ENCODE data around the gene NRF1.
"Not testable (repeated sequence)": the region's sequence is repeated elsewhere in the genome, so short reads cannot be mapped to it uniquely, and the experiment has no call there.

The NRF1 gene

GRCh38 chr7:129652914-129653313, 41.4 kb downstream of the NRF1 start:
- Histone ChIP-seq H3K27me3 (replicated peaks; ENCODE audit: insufficient read depth, low read length) (no peaks in the 10 kb centered on the region), H3F3A (ENCODE audit: insufficient read depth, low read length) (no peaks in the 10 kb centered on the region), H3K27ac (ENCODE audit: low read length) (no peak overlapping the region), H2AFZ (ENCODE audit: low read length) (no peak overlapping the region), H3K9me2 (replicated peaks; ENCODE audit: insufficient read depth, low read length) (no peaks in the 10 kb centered on the region), H3K36me3 (replicated peaks; ENCODE audit: insufficient read depth, low read length) (no peaks in the 10 kb centered on the region), H3K4me2 (ENCODE audit: low read depth, low read length) (no peak overlapping the region), H3K9me3 (replicated peaks; ENCODE audit: insufficient read depth, low read length) (no peaks in the 10 kb centered on the region), H3K79me2 (ENCODE audit: low read length) (0 out of 2 replicates have a peak, but pooled peaks cover 4% of the 10 kb centered on the region), H3K4me3 (ENCODE audit: low read length) (no peak overlapping the region), H3K4me1 (ENCODE audit: low read length) (no peaks in the 10 kb centered on the region), H4K20me1 (ENCODE audit: insufficient read depth, low read length) (no peaks in the 10 kb centered on the region; the same call in 1 of the 2 replicates), H3K9ac (ENCODE audit: low read length) (no peak overlapping the region)
- TF ChIP-seq EZH2 (optimal IDR thresholded peaks at IDR 0.05; ENCODE audit: low read depth, low read length) (no peak), CTCF (IDR thresholded peaks at IDR 0.05; ENCODE audit: low read length) (no peak), EZH2phosphoT487 (IDR thresholded peaks at IDR 0.05; ENCODE audit: low read length) (no peak)
- DNase-seq, result peak; percentile 23

- no peak for DNase-seq
- no peaks in the 10 kb centered on the region for H3F3A ChIP-seq (ENCODE audit: insufficient read depth, low read length)
- no peaks in the 10 kb centered on the region for H3K27me3 ChIP-seq (replicated peaks; ENCODE audit: insufficient read depth, low read length)
- no peaks in the 10 kb centered on the region for H3K9me3 ChIP-seq (replicated peaks; ENCODE audit: insufficient read depth, low read length)
- no peak overlapping the region for H3K27ac ChIP-seq (ENCODE audit: low read length)
- H3K9ac ChIP-seq (ENCODE audit: low read length), result no peak overlapping the region
- no peak for TF ChIP-seq EZH2 (optimal IDR thresholded peaks at IDR 0.05; ENCODE audit: low read depth, low read length)
- TF ChIP-seq EZH2phosphoT487 (IDR thresholded peaks at IDR 0.05; ENCODE audit: low read length), result no peak
- no peak for TF ChIP-seq CTCF (IDR thresholded peaks at IDR 0.05; ENCODE audit: low read length)
- H3K4me1 ChIP-seq (ENCODE audit: low read length), result no peaks in the 10 kb centered on the region
- H3K4me3 ChIP-seq (ENCODE audit: low read length), result no peak overlapping the region
- peaks cover 4% of the 10 kb centered on the region for H3K36me3 ChIP-seq (replicated peaks; ENCODE audit: insufficient read depth, low read length)
- no peaks in the 10 kb centered on the region for H3K9me2 ChIP-seq (replicated peaks; ENCODE audit: insufficient read depth, low read length)
- H3K4me2 ChIP-seq (ENCODE audit: low read depth, low read length), result no peak overlapping the region
- no peak overlapping the region for H2AFZ ChIP-seq (ENCODE audit: low read length)
- 0 out of 2 replicates have a peak, but pooled peaks cover 4% of the 10 kb centered on the region for H3K79me2 ChIP-seq (ENCODE audit: low read length)
- no peaks in the 10 kb centered on the region; the same call in 1 of the 2 replicates for H4K20me1 ChIP-seq (ENCODE audit: insufficient read depth, low read length)
Observed at GRCh38 chr7:129655811-129656210, 44.3 kb downstream of the NRF1 start.

- TF ChIP-seq EZH2phosphoT487 (IDR thresholded peaks at IDR 0.05; ENCODE audit: low read length), result no peak
- TF ChIP-seq EZH2 (optimal IDR thresholded peaks at IDR 0.05; ENCODE audit: low read depth, low read length), result no peak
- no peak for TF ChIP-seq CTCF (IDR thresholded peaks at IDR 0.05; ENCODE audit: low read length)
- no peak overlapping the region for H2AFZ ChIP-seq (ENCODE audit: low read length)
- no peaks in the 10 kb centered on the region; the same call in 1 of the 2 replicates for H4K20me1 ChIP-seq (ENCODE audit: insufficient read depth, low read length)
- no peak overlapping the region for H3K27ac ChIP-seq (ENCODE audit: low read length)
- H3K36me3 ChIP-seq (replicated peaks; ENCODE audit: insufficient read depth, low read length), result peaks cover 6% of the 10 kb centered on the region
- no peak for DNase-seq
- H3K27me3 ChIP-seq (replicated peaks; ENCODE audit: insufficient read depth, low read length), result no peaks in the 10 kb centered on the region
- H3K4me3 ChIP-seq (ENCODE audit: low read length), result no peak overlapping the region
- H3K9me3 ChIP-seq (replicated peaks; ENCODE audit: insufficient read depth, low read length), result no peaks in the 10 kb centered on the region
- no peaks in the 10 kb centered on the region for H3K4me1 ChIP-seq (ENCODE audit: low read length)
- H3K9ac ChIP-seq (ENCODE audit: low read length), result no peak overlapping the region
- 0 out of 2 replicates have a peak, but pooled peaks cover 4% of the 10 kb centered on the region for H3K79me2 ChIP-seq (ENCODE audit: low read length)
- H3K4me2 ChIP-seq (ENCODE audit: low read depth, low read length), result no peak overlapping the region
- H3F3A ChIP-seq (ENCODE audit: insufficient read depth, low read length), result no peaks in the 10 kb centered on the region
- no peaks in the 10 kb centered on the region for H3K9me2 ChIP-seq (replicated peaks; ENCODE audit: insufficient read depth, low read length)
Observed at GRCh38 chr7:129657363-129657762, 45.8 kb downstream of the NRF1 start.

GRCh38 chr7:129659907-129660306, 48.4 kb downstream of the NRF1 start:
- H4K20me1 ChIP-seq (ENCODE audit: insufficient read depth, low read length); H3K9ac ChIP-seq (ENCODE audit: low read length); H3K4me2 ChIP-seq (ENCODE audit: low read depth, low read length); H3K27me3 ChIP-seq (replicated peaks; ENCODE audit: insufficient read depth, low read length); H3K4me1 ChIP-seq (ENCODE audit: low read length); H3K36me3 ChIP-seq (replicated peaks; ENCODE audit: insufficient read depth, low read length); DNase-seq; H3K4me3 ChIP-seq (ENCODE audit: low read length); H3K9me2 ChIP-seq (replicated peaks; ENCODE audit: insufficient read depth, low read length); H3K79me2 ChIP-seq (ENCODE audit: low read length); H3K9me3 ChIP-seq (replicated peaks; ENCODE audit: insufficient read depth, low read length); H2AFZ ChIP-seq (ENCODE audit: low read length); H3K27ac ChIP-seq (ENCODE audit: low read length); H3F3A ChIP-seq (ENCODE audit: insufficient read depth, low read length): not testable (repeated sequence)
